Thyroid gland (tissue), 4 donors: Measurements from ENCODE around the gene FIS1. TPM values are rescaled to one million over a fixed set of nuclear protein-coding genes. Genes with fewer than 3 reads are reported as not detected.

ENCODE experiments used
- DNase-seq, 2 donors: peaks; one replicate each; pipeline ENCODE4 v3.0.0-alpha.2; 2019
- H3K27ac ChIP-seq, 3 donors: fragments of 200-600 bp; sonication (generic); 1 replicate in 2 of 3; 2 replicates in 1 of 3; pipeline ENCODE4 v1.5.1; 2016 to 2019; ENCODE audit warnings: mild to moderate bottlenecking in 1 of 3, moderate library complexity in 1 of 3
- H3K27me3 ChIP-seq: fragments of 200-600 bp; sonication (generic); one replicate; pipeline ENCODE4 v1.5.1; 2019
- H3K36me3 ChIP-seq, 2 donors: fragments of 200-600 bp; sonication (generic); one replicate each; pipeline ENCODE4 v1.5.1; 2016 to 2019
- H3K4me1 ChIP-seq, 2 donors: fragments of 200-600 bp; sonication (generic); one replicate each; pipeline ENCODE4 v1.5.1; 2017 to 2019
- H3K4me3 ChIP-seq, 3 donors: fragments of 200-600 bp; sonication (generic); replicated peaks in 1 of 3; 1 replicate in 2 of 3; 2 replicates in 1 of 3; pipeline ENCODE4 v1.5.1; 2016; ENCODE audit warnings: mild to moderate bottlenecking in 1 of 3
- H3K9me3 ChIP-seq: fragments of 200-600 bp; sonication (generic); one replicate; pipeline ENCODE4 v1.5.1; 2017
- CTCF ChIP-seq, 6 experiments: fragments of 200-600 bp in 3 of 6; fragments of 450-650 bp in 3 of 6; sonication (generic) in 3 of 6; IDR thresholded peaks; one replicate each; pipeline ENCODE4 v1.5.1; 2016 to 2019; ENCODE audit warnings: antibody characterized with exemption in 6 of 6, mild to moderate bottlenecking in 2 of 6, inconsistent platforms in 1 of 6, moderate library complexity in 1 of 6
- POLR2A ChIP-seq, 2 donors: fragments of 450-650 bp; IDR thresholded peaks; one replicate each; pipeline ENCODE4 v1.6.1; 2017; ENCODE audit warnings: antibody characterized with exemption in 2 of 2, mild to moderate bottlenecking in 2 of 2, moderate library complexity in 1 of 2
- WGBS, 2 donors: methylation state at CpG; one replicate each; pipeline ENCODE4 v1.1.5; 2017; 5-methylcytosine and 5-hydroxymethylcytosine counted together
- intact Hi-C: fragments of 100-400 bp; cut with DNase I; formaldehyde crosslinking; loops from one replicate; pipeline ENCODE4 v1.15.1; 2023
- small RNA-seq: library from RNA; depleted of rRNA; stranded (forward); fragments of <200 nt; gene quantifications from one replicate; pipeline ENCODE3, GENCODE V24; 2016
- total RNA-seq, 4 donors: library from RNA; depleted of rRNA; stranded (reverse); fragments of >200 nt; gene quantifications; one replicate each; pipeline ENCODE4 v1.2.3, GENCODE V29; 2016

The FIS1 gene
- total RNA-seq, 4 donors from 2014 or later, result 157 to 361 (median 297) TPM

- Histone ChIP-seq H3K27ac (no peak overlapping the region), H3K4me1 (peaks cover 0 to 8% of the 10 kb centered on the region in 2 donors), H3K27me3 (peaks cover 8% of the 10 kb centered on the region), H3K4me3 (no peak overlapping the region), H3K36me3 (no peaks in the 10 kb centered on the region), H3K9me3 (no peaks in the 10 kb centered on the region)
- WGBS, 2 donors, result 69 to 72% methylated on average over 11 to 20 of the region's 21 CpGs
- no peak for TF ChIP-seq POLR2A (IDR thresholded peaks at IDR 0.05)
- no peak for TF ChIP-seq CTCF (IDR thresholded peaks at IDR 0.05)
- no peak for DNase-seq
- intact Hi-C loops, result no loop called here
Measured at GRCh38 chr7:101197991-101198390, 46.9 kb downstream of the FIS1 start.

DNA sequence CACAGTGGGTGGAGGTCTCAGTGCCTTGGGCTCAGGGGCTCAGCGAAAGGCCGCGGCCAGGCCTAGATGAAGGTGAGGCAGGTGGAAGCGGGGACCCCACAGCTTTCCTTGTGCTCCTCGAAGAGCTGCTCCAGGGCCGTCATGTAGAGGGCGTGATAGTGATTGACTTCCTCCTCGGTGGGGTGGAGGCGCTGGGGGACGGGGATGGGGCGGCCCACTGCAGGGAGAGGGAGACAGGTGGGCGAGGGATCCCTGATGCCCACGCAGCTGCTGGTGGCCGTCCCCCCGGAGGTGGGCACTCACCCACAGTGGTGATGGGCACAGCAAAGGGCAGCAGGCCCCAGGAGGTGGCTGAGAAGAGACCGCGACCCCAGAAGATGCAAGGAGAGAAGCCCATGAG, 49.0 kb downstream of the FIS1 start:
- Histone ChIP-seq H3K27me3 (no peaks in the 10 kb centered on the region), H3K27ac (no peak overlapping the region), H3K4me3 (no peak overlapping the region), H3K36me3 (no peaks in the 10 kb centered on the region), H3K9me3 (no peaks in the 10 kb centered on the region), H3K4me1 (no peaks in the 10 kb centered on the region)
- TF ChIP-seq CTCF (IDR thresholded peaks at IDR 0.05) (no peak), POLR2A (IDR thresholded peaks at IDR 0.05) (no peak)
- 85 to 86% methylated on average over 17 of the region's 17 CpGs for WGBS, 2 donors
- intact Hi-C loops, result no loop called here
- DNase-seq, result no peak

Small RNA genes lying within 50 kb of the gene (small RNA-seq; reads per million reads assigned to genes)
- not detected for gene RNU6-1104P

Other genes with a start within 250 kb of the FIS1 start
- not detected for gene MUC17, start 225.0 kb downstream of the FIS1 start, total RNA-seq
- gene TRIM56, start 159.6 kb downstream of the FIS1 start, total RNA-seq, result 10 to 100 TPM; 19.6 to 36.4 (median 28.5) TPM
- 10 to 100 TPM in 1 of 4 donors, 1 to 10 TPM in 3; 4.7 to 18.6 (median 7.6) TPM for gene SERPINE1, start 118.0 kb downstream of the FIS1 start, total RNA-seq
- 10 to 100 TPM; 29.0 to 59.6 (median 41.3) TPM for gene AP1S1, start 90.6 kb downstream of the FIS1 start, total RNA-seq
- gene VGF, start 79.5 kb downstream of the FIS1 start, total RNA-seq, result 1 to 10 TPM in 2 of 4 donors, not detected in 2; 1.3 to 2.3 TPM
- 1 to 10 TPM in 1 of 4 donors, under 1 TPM in 1, not detected in 2; 0.29 to 1.4 TPM for gene NAT16, start 64.8 kb downstream of the FIS1 start, total RNA-seq
- gene MOGAT3, start 44.0 kb downstream of the FIS1 start, total RNA-seq, result not detected
- gene PLOD3, start 27.5 kb downstream of the FIS1 start, total RNA-seq, result 10 to 100 TPM; 30.0 to 42.5 (median 32.7) TPM
- 100 to 1,000 TPM in 2 of 4 donors, 10 to 100 TPM in 2; 71.5 to 141 (median 107) TPM for gene ZNHIT1, start 26.9 kb downstream of the FIS1 start, total RNA-seq
- 1 to 10 TPM; 5.1 to 6.6 (median 5.8) TPM for gene CLDN15, start 7.3 kb downstream of the FIS1 start, total RNA-seq
- gene IFT22, start 76.7 kb upstream of the FIS1 start, total RNA-seq, result 10 to 100 TPM; 48.2 to 57.2 (median 55.4) TPM
- not detected for gene COL26A1, start 117.8 kb upstream of the FIS1 start, total RNA-seq